ENCODE results near the gene ARHGAP24.

- TF ChIP-seq CTCF (IDR thresholded peaks at IDR 0.05) = no peak
- TF ChIP-seq ZFX (IDR thresholded peaks at IDR 0.05; ENCODE audit: borderline replicate concordance) = no peak
Observed at GRCh38 chr4:86015412-86016350, 540.7 kb downstream of the ARHGAP24 start.

Measured in 22Rv1 (cell line).